ENCODE data around the gene MYO9A. TPM values are rescaled to one million over a fixed set of nuclear protein-coding genes. Genes with fewer than 3 reads are reported as not detected.

MYO9A gene
- total RNA-seq, 1 donor from 2014 or later = 50.6 TPM

DNA sequence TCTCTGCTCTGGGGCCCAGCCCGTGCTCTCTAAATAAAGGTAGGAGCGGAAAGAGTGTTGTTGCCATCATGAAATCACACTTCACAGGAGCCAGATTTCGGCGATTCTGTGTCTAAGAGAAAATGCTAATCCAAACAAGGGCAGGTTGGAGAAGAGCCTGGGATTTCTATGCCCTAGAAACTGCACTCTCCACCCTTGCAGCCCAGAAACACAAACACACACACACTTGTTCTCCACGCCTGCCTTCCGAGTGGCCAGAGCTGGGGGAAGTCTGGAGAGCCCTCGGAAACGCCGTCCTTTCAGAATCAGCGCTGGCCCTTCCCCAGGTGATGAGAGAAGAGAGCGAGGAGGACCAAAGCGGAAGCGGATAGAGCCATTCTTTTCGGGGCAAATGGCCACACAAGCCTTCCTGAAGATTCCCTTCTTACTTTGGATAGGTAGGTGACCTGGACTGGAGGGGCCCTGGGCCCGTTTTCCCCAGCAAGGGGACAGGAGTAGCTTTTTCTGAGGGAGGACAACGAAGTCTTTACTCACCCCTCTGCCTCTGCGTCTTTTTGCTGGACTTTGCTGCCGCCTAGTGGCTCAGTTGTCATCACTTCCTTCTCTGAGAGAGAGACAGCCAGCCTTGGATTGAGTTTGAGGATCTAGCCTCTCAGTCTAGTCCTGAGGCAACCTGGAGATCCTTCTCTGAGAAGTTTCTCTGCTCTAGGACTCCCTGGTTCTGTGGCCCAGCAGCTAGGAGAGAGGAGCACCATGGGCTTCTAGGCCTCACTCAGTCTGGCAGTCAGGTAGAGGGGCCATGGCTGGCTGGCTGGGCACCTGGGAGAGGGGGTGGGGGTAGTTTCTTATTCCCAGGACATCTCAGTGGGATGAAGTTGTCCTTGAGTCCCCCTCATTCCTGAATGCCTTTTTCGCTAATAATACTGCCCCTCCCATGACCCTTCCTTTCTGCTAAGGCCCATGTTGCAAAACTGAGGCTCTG is 38.0 kb upstream of the MYO9A start:
- Mint-ChIP-seq H3K27me3 (no peaks in the 10 kb centered on the region), H3K4me1 (peaks cover 6% of the 10 kb centered on the region), H3K9me3 (no peaks in the 10 kb centered on the region), H3K27ac (no peak overlapping the region), H3K36me3 (ENCODE audit: low read depth) (no peaks in the 10 kb centered on the region), H3K4me3 (peak overlapping the region; percentile 82)
- CTCF ChIA-PET = interaction anchor here (0.7 to 2.8 kb wide), 21 partner anchors 10 to 706 kb away, joined by 3 to 50 read pairs (median 3); no protein-coding TSS in a partner anchor
- POLR2A ChIA-PET = no interaction called here
- TF ChIP-seq, protein P1, sequence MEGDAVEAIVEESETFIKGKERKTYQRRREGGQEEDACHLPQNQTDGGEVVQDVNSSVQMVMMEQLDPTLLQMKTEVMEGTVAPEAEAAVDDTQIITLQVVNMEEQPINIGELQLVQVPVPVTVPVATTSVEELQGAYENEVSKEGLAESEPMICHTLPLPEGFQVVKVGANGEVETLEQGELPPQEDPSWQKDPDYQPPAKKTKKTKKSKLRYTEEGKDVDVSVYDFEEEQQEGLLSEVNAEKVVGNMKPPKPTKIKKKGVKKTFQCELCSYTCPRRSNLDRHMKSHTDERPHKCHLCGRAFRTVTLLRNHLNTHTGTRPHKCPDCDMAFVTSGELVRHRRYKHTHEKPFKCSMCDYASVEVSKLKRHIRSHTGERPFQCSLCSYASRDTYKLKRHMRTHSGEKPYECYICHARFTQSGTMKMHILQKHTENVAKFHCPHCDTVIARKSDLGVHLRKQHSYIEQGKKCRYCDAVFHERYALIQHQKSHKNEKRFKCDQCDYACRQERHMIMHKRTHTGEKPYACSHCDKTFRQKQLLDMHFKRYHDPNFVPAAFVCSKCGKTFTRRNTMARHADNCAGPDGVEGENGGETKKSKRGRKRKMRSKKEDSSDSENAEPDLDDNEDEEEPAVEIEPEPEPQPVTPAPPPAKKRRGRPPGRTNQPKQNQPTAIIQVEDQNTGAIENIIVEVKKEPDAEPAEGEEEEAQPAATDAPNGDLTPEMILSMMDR (IDR thresholded peaks at IDR 0.05) = no peak
- DNase-seq (peak; percentile 69), ATAC-seq (ENCODE audit: low read depth) (peak; percentile 85)
- intact Hi-C loops (cut with micrococcal nuclease) = loop anchor here (1.0 to 10.0 kb wide), 5 partner anchors 113 to 711 kb away; no protein-coding TSS in a partner anchor

DNA sequence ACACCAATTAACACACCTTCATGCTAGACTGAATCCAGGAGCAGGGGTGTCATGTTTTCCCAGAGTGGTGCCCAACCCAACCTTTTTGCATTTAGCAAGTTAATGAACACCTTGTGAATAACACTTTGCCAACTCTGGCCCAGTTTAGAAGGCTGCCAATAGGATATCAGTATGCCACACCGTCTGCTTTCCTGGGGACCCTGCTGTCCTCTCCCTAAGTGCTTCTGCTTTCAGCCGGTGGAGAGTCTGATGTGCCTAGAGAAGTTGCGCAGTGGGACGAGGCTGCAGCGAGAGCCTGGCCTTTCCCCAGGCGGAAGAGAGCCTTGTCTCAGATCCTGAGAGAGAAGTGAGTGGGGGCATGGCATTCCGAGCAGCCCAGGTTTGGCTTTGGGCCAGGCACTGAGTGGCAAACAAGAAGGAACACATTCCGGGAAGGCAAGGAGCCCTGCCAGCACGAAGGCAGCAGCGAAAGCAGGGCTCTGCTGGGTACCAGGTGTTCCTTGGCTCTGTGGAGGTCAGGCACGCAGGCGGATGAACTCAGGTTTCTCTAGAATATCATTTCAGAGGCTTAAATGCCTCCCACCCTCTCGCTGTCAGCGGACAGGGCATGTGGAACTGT is 37.2 kb upstream of the MYO9A start:
- intact Hi-C loops (cut with micrococcal nuclease) = loop anchor here (10.0 kb wide), 1 partner anchor 710 kb away; no protein-coding TSS in a partner anchor
- H3K4me1 Mint-ChIP-seq = peaks cover 6% of the 10 kb centered on the region
- CTCF ChIA-PET = interaction anchor here (0.9 to 2.8 kb wide), 6 partner anchors 24 to 411 kb away, joined by 3 to 50 read pairs (median 14); no protein-coding TSS in a partner anchor
- TF ChIP-seq, protein P1 (IDR thresholded peaks at IDR 0.05) = no peak
- H3K36me3 Mint-ChIP-seq (ENCODE audit: low read depth) = no peaks in the 10 kb centered on the region
- ATAC-seq (ENCODE audit: low read depth) (no peak), DNase-seq (no peak)
- H3K27me3 Mint-ChIP-seq = no peaks in the 10 kb centered on the region
- POLR2A ChIA-PET = no interaction called here
- H3K4me3 Mint-ChIP-seq = peak overlapping the region; percentile 82
- H3K9me3 Mint-ChIP-seq = no peaks in the 10 kb centered on the region
- H3K27ac Mint-ChIP-seq = no peak overlapping the region

DNA sequence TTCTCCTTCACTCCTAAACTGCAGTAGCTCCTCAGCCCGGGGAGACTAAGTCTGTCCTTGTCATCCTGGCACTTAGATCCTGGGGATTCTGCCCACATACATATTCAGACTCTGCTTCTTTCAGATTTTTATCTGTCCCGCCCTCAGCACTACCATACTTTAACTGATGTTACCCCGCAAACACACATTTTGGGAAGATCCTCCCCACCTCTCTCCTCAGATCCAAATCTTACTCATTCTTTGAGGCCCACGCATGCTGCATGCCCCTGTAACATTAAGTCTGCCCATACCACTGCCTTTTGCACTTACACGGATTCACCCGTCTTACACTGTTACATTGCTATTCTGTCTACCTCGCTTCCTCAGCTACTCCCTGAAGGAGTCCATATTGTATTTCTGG is 36.4 kb upstream of the MYO9A start:
- TF ChIP-seq, protein P1 (IDR thresholded peaks at IDR 0.05) = no peak
- no peak for ATAC-seq (ENCODE audit: low read depth)
- no peak for DNase-seq
- H3K4me1 Mint-ChIP-seq = peaks cover 6% of the 10 kb centered on the region
- intact Hi-C loops (cut with micrococcal nuclease) = loop anchor here (10.0 kb wide), 1 partner anchor 710 kb away; no protein-coding TSS in a partner anchor
- ChIA-PET CTCF (interaction anchor here (1.2 to 1.9 kb wide), 3 partner anchors 38 to 410 kb away, joined by 3 to 8 read pairs (median 3); no protein-coding TSS in a partner anchor), POLR2A (no interaction called here)
- H3K27ac Mint-ChIP-seq = no peak overlapping the region
- H3K36me3 Mint-ChIP-seq (ENCODE audit: low read depth) = no peaks in the 10 kb centered on the region
- no peaks in the 10 kb centered on the region for H3K27me3 Mint-ChIP-seq
- H3K9me3 Mint-ChIP-seq = no peaks in the 10 kb centered on the region
- no peak overlapping the region for H3K4me3 Mint-ChIP-seq

DNA sequence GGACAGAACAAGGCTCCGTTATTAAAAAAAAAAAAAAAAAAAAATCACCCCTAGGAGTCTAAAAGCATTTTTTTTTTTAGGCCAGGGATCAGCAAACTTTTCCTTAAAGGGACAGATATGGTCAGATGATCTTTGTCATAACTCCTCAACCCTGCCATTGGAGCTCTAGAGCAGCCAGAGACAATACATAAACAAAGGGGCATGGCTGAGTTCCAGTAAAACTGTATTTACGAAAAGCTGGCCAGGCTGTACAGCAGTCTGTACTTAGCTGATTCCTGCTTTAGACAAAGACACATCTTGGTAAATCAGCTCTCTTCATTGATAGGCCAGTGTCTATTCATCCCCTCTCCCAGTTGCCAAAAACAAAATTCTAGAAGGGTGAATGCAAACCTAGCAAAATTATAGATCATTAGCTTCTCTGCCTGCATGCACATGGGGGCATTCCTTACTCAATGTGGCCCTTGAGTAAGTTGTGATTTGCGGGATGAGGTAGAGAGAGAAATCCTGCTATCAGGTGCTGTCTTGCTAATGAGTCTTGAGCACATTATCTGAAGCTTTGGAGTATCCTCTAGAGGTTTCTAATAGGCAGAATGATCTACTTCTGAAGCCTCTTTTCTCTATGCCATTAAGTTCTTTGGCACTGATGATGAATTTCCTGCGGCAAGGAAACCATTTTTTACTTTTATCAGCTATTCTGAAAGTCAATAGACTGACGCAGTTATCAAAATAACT is 35.5 kb upstream of the MYO9A start:
- TF ChIP-seq, protein P1 (IDR thresholded peaks at IDR 0.05) = no peak
- DNase-seq (no peak), ATAC-seq (ENCODE audit: low read depth) (no peak)
- peaks cover 6% of the 10 kb centered on the region for H3K4me1 Mint-ChIP-seq
- intact Hi-C loops (cut with micrococcal nuclease) = loop anchor here (10.0 kb wide), 1 partner anchor 709 kb away; no protein-coding TSS in a partner anchor
- POLR2A ChIA-PET = interaction anchor here (0.7 kb wide), 1 partner anchor 35 kb away, joined by 9 read pairs; the partner anchor contains the start of gene SENP8
- CTCF ChIA-PET = interaction anchor here (0.6 to 2.6 kb wide), 7 partner anchors 9 to 409 kb away, joined by 3 to 10 read pairs (median 3); no protein-coding TSS in a partner anchor
- no peaks in the 10 kb centered on the region for H3K9me3 Mint-ChIP-seq
- no peaks in the 10 kb centered on the region for H3K27me3 Mint-ChIP-seq
- H3K27ac Mint-ChIP-seq = no peak overlapping the region
- H3K4me3 Mint-ChIP-seq = no peak overlapping the region
- H3K36me3 Mint-ChIP-seq (ENCODE audit: low read depth) = no peaks in the 10 kb centered on the region
